GOT3 (cell line): Measurements from ENCODE around the gene CNIH1.
"Not testable (repeated sequence)": the region's sequence is repeated elsewhere in the genome, so short reads cannot be mapped to it uniquely, and the experiment has no call there.

Experiments used
- DNase-seq: peaks from one replicate; lab custom pipeline; 2025; ENCODE audit warnings: mixed read lengths; lab: John Stamatoyannopoulos, UW

Gene CNIH1

DNA sequence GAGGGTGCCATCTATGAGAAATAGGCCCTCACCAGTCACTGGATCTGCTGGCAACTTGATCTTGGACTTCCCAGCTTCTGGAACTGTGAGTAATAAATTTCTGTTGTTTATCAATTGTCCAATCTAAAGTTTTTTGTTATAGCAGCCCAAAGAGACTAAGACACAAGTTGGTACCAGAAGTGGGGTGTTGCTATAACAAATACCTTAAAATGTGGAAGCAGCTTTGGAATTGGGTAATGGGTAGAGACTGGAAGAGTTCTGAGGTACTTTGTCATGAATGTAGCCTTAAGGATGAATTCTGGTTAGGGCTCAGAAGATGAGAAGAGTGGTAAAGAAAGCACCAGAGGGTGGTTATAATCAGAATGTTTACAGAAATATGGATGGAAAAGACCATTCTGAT is 26.1 kb upstream of the CNIH1 start:
- no peak for DNase-seq

DNA sequence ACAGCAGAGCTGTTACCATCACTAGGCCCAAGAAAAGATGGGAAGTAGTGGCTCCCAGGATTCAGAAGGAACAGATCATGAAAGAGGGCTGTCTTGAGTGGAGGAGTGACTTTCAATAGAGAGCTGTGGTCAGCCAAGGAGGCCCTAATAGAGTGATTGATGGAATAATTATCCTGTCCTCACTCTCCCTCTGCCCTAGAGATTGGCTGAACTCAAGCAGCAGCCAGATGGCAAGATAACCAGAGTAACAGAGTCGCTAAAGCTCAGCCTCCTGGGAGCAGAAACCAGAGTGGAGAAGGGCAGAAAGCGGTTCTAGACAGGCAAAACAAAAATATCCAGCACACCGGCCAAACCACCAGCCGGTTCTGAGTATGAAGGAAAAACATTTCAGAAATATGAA is 24.5 kb upstream of the CNIH1 start:
- DNase-seq = no peak

DNA sequence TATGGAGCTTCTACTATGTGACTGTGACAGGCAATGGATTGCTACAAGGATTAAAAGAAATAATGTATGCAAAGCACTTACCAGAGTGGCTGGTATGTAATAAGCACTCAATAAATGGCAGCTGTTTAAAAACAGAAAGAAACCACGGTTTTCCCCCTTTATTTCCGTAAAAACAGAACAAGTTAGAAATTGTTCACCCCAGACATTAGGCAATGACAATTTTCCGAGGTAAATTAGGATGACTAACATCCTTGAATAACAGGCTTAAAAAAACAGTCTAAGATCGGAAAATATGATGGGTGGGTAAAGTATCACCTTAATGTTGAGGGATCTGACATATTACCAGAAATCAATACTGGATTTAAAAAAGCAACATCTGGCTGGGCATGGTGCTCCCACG is 20.9 kb upstream of the CNIH1 start:
- DNase-seq = no peak

DNA sequence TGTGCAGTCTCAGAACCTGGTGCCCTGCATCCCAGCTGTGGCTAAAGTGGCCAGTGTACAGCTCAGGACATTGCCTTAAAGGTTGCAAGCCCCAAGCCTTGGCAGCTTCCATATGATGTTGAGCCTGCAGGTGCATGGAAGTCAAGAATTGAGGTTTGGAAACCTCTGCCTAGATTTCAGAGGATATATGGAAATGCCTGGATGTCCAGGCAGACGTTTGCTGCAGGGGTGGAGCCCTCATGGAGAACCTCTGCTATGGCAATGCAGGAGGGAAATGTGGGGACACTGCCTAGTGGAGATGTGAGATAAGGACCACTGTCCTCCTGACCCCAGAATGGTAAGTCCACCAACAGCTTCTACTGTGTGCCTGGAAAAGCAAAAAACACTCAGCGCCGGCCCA is 17.9 kb upstream of the CNIH1 start:
- DNase-seq = no peak

DNA sequence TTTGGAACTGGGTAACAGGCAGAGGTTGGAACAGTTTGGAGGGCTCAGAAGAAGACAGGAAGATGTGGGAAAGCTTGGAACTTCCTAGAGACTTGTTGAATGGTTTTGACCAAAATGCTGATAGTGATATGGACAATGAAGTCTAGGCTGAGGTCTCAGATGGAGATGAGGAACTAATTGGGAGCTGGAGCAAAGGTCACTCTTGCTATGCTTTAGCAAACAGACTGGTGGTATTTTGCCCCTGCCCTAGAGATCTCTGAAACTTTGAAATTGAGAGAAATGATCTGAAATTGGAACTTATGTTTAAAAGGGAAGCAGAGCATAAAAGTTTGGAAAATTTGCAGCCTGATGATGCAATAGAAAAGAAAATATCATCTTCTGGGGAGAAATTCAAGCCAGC is 17.4 kb upstream of the CNIH1 start:
- not testable (repeated sequence) for DNase-seq

DNA sequence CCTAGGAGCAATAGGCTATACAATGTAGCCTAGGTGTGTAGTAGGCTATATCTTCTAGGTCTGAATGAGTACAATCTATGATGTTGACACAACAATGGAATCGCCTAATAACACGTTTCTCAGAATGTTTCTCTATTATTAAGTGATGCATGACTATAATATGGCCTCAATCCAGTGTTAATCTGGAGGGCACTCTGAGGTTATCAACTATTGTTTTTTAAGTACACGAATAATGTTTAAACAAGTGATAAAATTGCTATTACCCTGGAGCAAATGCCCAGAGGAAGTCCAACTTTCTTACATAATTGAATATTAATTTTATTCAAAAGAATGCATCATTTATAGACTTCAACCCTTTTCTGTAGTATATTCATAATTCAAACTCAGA is 16.4 kb upstream of the CNIH1 start:
- DNase-seq = no peak

DNA sequence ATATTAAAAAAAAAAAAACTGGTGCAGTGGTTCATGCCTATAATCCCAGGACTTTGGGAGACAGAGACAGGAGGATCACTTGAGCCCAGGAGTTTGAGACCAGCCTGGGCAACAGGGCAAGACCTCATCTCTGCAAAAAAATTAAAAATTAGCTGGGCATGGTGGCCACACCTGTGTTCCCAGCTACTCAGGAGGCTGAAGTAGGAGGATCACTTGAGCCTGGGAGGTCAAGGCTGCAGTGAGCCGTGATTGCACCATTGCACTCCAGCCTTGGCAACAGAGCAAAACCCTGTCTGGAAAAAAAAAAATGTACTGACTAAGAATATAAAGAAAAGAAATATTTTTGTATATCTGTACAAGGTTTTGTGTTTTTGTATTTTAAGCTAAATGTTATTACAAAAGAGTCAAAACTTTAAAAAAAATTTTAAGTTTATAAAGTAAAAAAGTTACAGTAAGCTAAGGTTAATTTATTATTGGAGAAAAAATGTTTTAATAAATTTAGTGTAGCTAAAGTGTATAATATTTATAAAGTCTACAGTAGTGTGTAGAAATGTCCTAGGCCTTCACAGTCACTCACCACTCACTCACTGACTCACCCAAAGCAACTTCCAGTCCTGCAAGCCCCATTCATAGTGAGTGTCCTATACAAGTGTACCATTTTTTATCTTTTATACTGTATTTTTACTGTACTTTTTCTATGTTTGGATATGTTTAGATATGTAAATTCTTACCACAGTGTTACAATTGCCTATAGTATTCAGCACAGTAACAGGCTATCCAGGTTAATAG is 15.8 kb upstream of the CNIH1 start:
- DNase-seq = not testable (repeated sequence)

DNA sequence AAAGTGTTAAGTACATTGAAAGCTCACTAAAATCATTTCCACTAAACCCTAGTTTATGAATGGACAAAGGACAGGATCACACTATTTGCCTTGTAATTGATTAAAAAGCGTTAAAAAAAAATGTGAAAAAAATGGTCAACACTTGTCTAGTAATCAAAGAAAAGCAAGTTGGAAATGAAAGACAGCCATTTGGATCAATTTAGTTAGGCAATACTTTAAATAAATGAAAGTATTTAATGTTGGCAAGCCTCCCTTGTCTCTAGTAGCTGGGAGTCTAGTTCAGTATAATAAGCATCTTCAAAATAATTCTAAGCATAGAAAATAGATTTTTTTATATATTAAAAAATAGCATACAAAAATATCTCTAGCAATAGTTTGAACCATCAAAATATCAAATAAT is 14.2 kb upstream of the CNIH1 start:
- DNase-seq = no peak

DNA sequence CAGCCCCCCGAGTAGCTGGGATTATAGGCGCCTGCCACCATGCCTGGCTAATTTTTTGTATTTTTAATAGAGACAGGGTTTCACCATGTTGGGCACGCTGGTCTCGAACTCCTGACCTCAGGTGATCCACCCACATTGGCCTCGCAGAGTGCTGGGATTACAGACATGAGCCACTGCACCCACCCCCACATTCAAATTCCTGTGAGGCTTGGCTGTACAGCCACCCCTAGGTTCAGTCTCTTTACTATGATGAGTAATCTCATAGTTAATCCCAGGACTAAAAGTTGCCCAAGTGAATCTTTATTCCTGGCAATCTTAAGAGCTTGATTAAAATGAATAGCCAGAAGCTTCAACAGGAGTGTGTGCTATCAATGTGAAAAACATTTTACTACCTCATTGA is 12.8 kb upstream of the CNIH1 start:
- not testable (repeated sequence) for DNase-seq

DNA sequence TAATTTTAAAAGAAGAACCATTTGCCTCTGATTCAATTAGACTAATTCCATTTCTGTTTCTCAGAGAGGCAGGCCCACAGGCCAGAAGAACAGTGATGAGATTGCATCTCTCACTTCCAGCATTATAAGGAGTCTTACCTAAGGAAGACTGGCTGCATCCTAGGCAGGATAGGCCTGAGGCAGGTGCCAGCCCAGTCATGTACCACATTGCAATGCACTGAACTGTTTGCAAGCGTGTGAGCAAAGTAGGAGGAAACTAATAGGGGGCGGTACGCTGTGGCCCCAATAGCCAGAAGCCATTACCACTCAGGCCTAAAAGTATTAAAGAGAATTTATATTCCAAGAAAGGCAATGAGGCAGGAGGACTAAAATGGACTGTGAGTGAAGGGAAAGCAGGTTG is 12.1 kb upstream of the CNIH1 start:
- DNase-seq = no peak

DNA sequence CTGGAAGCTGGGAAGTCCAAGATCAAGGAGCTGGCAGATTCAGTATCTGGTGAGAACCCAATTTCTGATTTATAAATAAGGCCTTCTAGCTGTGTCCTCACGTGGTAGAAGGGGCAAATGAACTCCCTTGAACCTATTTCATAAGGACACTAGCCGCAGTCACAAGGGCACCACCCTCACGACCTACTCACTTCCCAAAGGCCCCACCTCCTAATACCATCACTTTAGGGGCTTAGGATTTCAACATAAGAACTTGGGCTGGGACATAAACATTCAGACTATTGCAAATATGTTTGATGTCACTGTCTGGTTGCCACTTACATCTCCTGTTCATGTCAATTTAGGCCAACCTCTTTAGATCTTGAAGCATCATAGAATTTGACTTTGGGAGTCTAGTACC is 10.8 kb upstream of the CNIH1 start:
- no peak for DNase-seq

DNA sequence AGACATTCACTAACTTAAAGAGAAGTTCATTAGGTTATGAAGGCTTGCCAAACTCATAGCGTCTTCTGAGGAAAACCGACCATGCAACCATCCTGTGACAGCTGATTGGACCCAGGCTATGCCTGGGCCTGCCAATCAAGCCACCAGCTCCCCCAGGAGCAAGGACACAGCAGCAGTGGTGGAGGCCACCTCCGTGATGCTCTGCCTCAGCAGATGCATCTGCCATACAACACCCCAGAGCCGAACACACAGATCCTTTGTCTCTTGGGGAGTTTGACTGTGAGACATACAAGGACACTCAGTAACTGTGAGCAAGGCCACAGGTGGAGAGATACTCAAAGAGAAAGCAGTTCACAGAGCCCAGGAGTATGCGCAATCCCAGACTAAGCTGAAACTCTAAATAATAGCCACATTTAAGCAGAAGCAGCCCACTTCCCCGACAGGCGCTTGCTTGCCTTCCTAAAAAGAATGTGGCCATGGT is 10.0 kb upstream of the CNIH1 start:
- DNase-seq = no peak

DNA sequence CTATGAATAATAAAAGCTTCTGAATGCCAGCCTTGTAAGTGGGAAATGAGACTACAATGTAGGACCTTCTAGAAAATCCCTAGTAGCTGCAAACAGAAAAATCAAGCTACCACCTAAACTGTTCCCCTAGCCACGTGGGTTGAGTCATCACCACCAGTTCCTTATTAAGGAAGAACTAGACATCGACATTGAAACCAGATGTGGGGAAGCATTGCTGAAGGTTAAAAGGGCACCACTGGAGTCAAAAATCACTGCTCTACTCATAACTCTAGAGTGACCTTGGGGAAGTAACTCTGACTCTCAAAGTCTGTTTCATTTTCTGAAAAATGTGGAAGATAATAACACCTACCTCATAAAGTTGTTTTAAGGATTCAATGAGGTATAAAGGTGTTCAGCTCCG is 9.4 kb upstream of the CNIH1 start:
- no peak for DNase-seq

DNA sequence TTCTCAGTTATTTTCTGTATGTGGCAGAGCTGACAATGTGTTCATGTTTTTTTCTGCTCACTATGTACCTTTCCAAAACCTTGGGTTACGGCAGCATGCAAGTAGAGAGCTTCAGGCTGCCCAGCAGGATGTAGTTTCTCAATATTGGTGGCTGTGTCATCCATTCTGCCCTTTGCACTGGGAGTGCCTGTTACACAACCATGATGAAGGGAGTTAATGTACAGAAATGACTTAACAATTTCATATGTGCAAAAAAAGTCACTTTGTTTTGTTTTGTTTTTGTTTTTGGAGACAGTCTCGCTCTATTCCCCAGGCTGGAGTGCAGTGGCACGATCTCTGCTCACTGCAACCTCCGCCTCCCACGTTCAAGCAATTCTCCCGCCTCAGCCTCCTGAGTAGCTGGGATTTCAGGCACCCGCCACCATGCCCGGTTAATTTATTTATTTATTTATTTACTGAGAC is 6.1 kb upstream of the CNIH1 start:
- DNase-seq = no peak

DNA sequence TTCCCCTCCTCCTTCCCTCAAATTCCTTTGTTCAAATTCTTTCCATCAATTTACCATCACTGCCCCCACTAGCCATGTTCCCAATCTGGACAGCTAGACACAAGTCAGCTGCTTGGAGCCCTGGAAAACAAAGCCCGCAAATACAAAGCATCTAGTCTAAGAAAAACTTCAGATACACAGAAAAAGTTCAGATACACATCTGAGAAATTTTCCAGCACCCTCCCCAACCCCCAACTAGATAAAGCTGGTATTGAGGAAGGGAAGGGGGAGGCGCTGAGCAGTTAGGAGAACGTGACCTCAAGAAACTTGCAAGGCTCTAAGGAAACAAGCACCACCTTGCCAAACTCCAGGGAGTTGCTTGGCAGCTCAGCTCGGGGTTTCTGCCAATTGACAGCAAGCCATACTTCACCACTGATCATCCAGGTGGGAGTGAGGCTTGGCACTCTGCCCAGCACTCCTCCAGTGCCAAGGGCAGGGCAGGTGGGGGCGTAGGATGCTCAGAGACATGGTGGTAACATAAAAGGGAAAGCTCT is 5.1 kb upstream of the CNIH1 start:
- DNase-seq = no peak

DNA sequence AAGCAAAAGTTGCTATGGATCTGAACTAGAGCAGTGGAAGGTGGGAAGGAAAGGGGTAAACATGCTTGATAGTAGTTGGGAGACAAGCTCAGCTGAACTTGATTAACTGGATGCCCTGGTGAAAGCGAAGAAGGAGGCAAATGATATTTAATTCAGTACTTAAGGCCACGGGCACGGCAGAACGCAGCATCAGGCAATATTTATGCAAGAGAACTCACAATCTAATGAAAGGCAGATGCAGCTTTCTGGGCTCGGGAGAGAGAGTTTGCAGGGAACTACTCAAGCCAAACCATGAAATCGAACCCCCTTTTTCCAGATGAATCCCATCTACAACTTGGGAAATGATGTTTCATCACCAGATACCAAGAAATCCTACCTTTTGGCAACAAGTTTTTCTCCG is 3.5 kb upstream of the CNIH1 start:
- no peak for DNase-seq

DNA sequence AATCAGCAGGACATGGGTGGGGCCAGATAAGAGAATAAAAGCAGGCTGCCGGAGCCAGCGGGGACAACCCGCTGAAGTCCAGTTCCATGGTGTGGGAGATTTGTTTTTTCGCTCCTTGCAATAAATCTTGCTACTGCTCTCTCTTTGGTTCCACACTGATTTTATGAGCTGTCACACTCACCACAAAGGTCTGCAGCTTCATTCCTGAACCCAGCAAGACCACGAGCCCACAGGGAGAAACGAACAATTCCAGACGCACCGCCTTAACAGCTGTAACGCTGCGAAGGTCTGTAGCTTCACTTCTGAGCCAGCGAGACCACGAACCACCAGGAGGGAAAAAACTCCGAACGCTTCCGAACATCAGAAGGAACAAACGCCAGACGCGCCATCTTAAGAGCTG is 2.8 kb upstream of the CNIH1 start:
- no peak for DNase-seq

DNA sequence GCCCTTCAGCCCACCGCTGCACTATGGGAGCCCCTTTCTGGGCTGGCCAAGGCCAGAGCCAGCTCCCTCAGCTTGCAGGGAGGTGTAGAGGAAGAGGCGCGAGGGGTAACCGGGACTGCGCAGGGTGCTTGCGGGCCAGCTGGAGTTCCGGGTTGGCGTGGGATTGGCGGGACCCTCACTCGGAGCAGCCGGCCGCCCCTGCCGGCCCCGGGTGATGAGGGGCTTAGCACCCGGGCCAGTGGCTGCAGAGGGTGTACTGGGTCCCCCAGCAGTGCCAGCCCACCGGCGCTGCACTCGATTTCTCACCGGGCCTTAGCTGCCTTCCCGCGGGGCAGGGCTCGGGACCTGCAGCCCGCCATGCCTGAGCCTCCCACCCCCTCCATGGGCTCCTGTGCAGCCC is 1.8 kb upstream of the CNIH1 start:
- not testable (repeated sequence) for DNase-seq

DNA sequence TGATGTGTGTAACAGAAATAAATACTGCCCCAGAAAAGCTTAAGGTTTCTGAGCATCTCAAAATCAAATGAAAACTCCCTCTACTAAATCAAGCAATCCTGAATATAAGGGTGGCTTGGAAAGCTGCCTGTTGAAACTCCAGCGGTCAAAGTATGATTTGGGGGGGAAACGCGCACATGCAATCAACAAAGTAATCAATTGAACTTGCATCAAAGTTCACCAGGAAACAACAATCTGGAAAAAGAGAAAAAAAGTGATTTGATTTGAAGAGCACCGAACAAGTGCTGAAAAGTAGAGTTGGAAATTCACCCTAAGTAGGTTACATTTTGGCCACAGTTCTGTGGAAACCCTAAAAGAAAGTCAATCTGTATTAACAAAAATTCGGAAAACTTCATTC is 700 bp downstream of the CNIH1 start:
- no peak for DNase-seq

DNA sequence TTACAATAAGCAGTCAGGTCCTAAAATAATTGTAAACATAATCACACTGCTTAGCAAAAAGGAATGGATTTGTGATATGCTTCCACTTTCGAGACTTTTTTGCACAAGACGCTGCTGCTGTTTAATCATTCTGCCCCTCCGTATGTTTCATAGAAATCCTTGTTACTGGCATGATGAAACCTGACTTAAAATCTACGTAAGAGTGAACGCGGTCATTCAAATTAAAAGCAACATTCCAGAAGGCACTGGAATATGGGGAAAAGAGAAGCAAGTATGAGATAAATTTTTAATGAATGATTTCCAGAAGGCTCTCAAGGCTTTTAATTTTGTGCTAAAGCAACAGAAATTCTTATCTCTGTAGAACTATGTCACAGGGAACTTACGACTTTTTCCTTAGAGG is 1.1 kb downstream of the CNIH1 start:
- DNase-seq = no peak

DNA sequence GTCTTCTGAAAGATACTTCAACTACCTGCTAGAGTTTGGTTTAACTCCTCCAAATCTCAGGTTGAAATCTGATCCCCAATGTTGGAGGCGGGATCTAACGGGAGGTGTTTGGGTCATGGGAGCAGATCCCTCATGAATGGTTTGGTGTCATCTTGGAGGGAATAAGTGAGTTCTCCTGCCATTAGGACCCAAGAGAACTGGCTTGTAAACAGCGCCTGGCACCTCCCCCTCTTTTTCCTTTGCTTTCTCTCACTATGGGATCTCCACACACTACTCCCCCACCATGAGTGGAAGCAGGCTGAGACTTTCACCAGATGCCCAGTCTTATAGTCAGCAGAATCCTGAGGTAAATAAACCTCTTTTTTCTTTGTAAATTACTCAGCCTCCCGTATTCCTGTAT is 2.5 kb downstream of the CNIH1 start:
- no peak for DNase-seq

DNA sequence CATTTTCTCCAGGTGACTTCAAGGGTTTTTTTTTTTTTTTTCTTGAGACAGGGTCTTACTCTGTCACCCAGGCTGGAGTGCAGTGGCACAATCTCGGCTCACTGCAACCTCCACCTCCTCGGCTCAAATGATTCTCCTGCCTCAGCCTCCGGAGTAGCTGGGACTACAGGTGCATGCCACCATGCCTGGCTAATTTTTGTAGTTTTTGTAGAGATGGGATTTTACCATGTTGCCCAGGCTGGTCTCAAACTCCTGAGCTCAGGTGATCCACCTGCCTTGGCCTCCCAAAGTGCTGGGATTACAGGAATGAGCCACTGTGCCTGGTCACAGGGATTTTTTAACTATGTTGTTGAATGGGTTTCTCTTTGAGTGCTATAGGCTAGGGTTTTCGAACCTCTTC is 3.2 kb downstream of the CNIH1 start:
- DNase-seq = not testable (repeated sequence)

DNA sequence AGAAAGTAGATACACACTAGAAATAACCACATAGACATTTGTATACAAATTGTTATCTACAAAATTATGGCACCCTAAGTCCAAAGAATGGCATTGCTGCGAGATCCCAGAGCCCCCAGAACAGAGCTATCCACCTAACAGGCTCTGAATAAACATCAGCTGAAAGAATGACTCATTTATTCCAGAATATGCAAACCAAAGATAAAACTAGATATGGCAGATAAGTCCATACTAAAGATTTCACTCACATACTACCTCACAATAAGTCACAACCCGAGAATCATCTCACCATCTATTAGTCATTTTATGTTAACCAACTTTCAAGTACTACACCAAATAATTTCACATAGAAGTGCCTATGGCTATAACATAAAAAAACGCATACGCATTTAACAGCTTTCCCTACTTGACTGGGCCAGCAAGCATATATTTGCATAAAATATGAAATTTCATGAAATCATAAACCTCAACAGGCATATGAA is 5.6 kb downstream of the CNIH1 start:
- DNase-seq = no peak

DNA sequence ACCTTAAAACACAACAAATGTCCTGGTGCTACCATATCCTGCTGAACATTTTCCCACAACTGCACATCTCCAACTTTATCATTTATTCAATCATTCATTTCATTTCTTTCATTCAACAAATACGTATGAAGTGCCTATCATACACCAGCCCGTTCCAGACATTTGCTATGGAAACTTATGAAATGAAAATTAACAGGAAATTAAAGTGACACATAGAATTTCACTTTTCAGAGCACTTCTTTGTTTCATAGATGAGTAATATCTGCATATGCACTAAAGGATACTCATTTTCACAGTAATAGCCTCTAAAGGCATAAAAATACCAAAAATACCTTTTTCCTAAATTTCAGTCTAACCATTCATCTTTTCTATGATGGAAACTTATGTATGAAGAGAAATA is 12.6 kb downstream of the CNIH1 start:
- no peak for DNase-seq
